WTC11 (cell line): ENCODE measurements around the gene TEAD1. TPM values are rescaled to one million over a fixed set of nuclear protein-coding genes. Genes with fewer than 3 reads are reported as not detected.

Experiments used
- ATAC-seq: fragments of 200-7000 bp; cut with Tn5 transposase; 2 replicates; pipeline ENCODE4 v1.10.0; 2021; ENCODE audit warnings: mild to moderate bottlenecking, moderate library complexity
- CTCF ChIA-PET: fragments of 300-600 bp; sonication (Branson Sonifier 250); formaldehyde crosslinking; loops from one replicate; lab custom pipeline; 2021; ENCODE audit warnings: antibody characterized with exemption; lab: Charles Lee
- POLR2A ChIA-PET: fragments of 350-600 bp; sonication (Branson Sonifier 250); formaldehyde crosslinking; loops from one replicate; lab custom pipeline; 2021; ENCODE audit warnings: antibody characterized with exemption; lab: Charles Lee
- DNase-seq: peaks from one replicate; pipeline ENCODE4 v3.0.0; 2021; ENCODE audit warnings: low spot score
- H3K27ac Mint-ChIP-seq: 2 replicates; pipeline ENCODE4 v1.8.0; 2021; ENCODE audit warnings: mixed read lengths
- H3K27me3 Mint-ChIP-seq: 2 replicates; pipeline ENCODE4 v1.8.0; 2021; ENCODE audit warnings: low read depth, mild to moderate bottlenecking, moderate library complexity, mixed read lengths
- H3K36me3 Mint-ChIP-seq: 2 replicates; pipeline ENCODE4 v1.8.0; 2021; ENCODE audit warnings: mixed read lengths
- H3K4me1 Mint-ChIP-seq: 2 replicates; pipeline ENCODE4 v1.8.0; 2022; ENCODE audit warnings: mixed read lengths
- H3K4me3 Mint-ChIP-seq: 2 replicates; pipeline ENCODE4 v1.8.0; 2021; ENCODE audit warnings: mild to moderate bottlenecking, moderate library complexity, mixed read lengths
- H3K9me3 Mint-ChIP-seq: 2 replicates; pipeline ENCODE4 v1.8.0; 2021; ENCODE audit warnings: mixed read lengths
- AR ChIP-seq: fragments of 250-450 bp; sonication (Bioruptor Pico); IDR thresholded peaks from 2 replicates; pipeline ENCODE4 v1.9.0; 2021; ENCODE audit warnings: mild to moderate bottlenecking
- ATF6 ChIP-seq: sonication (generic); formaldehyde crosslinking; IDR thresholded peaks from 2 replicates; pipeline ENCODE4 v1.8.1; 2023; ENCODE audit warnings: mild to moderate bottlenecking, missing genetic modification reagents
- CREB1 ChIP-seq: sonication (generic); formaldehyde crosslinking; IDR thresholded peaks from 2 replicates; pipeline ENCODE4 v1.8.0; 2023; ENCODE audit warnings: mild to moderate bottlenecking, missing genetic modification reagents
- CTCF ChIP-seq: fragments of 200-600 bp; IDR thresholded peaks from 2 replicates; pipeline ENCODE4 v1.8.0; 2022; ENCODE audit warnings: antibody characterized with exemption
- ETV6 ChIP-seq: sonication (generic); formaldehyde crosslinking; IDR thresholded peaks from 2 replicates; pipeline ENCODE4 v1.8.1; 2022; ENCODE audit warnings: mild to moderate bottlenecking, missing genetic modification reagents
- JUN ChIP-seq: sonication (generic); formaldehyde crosslinking; IDR thresholded peaks from 2 replicates; pipeline ENCODE4 v1.8.0; 2023; ENCODE audit warnings: mild to moderate bottlenecking, missing genetic modification reagents
- MXD4 ChIP-seq: fragments of 250-450 bp; sonication (Bioruptor Pico); IDR thresholded peaks from 2 replicates; pipeline ENCODE4 v1.8.0; 2021; ENCODE audit warnings: mild to moderate bottlenecking, moderate library complexity, borderline replicate concordance
- NR1H2 ChIP-seq: sonication (generic); formaldehyde crosslinking; IDR thresholded peaks from 2 replicates; pipeline ENCODE4 v1.9.0; 2021; ENCODE audit warnings: mild to moderate bottlenecking, moderate library complexity, missing genetic modification reagents
- TEAD4 ChIP-seq: sonication (generic); formaldehyde crosslinking; IDR thresholded peaks from 2 replicates; pipeline ENCODE4 v1.8.0; 2022; ENCODE audit warnings: mild to moderate bottlenecking, missing genetic modification reagents
- ZNF416 ChIP-seq: fragments of 250-450 bp; sonication (Bioruptor Pico); IDR thresholded peaks from 2 replicates; pipeline ENCODE4 v1.9.0; 2021; ENCODE audit warnings: mild to moderate bottlenecking, inconsistent platforms
- ZSCAN18 ChIP-seq: fragments of 250-450 bp; sonication (Bioruptor Pico); IDR thresholded peaks from 2 replicates; pipeline ENCODE4 v2.1.2; 2022; ENCODE audit warnings: mild to moderate bottlenecking, moderate library complexity
- total RNA-seq: library from RNA; stranded (reverse); gene quantifications from 3 replicates; pipeline ENCODE4 v1.2.3, GENCODE V29; 2021

Gene TEAD1
- total RNA-seq, 1 experiment from 2014 or later: 79.9 TPM

GRCh38 chr11:12990162-12990480, 315.9 kb downstream of the TEAD1 start (continued):
- no peak for TF ChIP-seq AR
- TF ChIP-seq MXD4 (CRISPR knock-in tag): no peak
- no peak for TF ChIP-seq TEAD4 (CRISPR knock-in tag)
- no peak for TF ChIP-seq NR1H2 (CRISPR knock-in tag)
- no peak for TF ChIP-seq ZNF416
- TF ChIP-seq CREB1: no peak
- no peak for TF ChIP-seq JUN (CRISPR knock-in tag)
- TF ChIP-seq ETV6 (CRISPR knock-in tag): no peak
- no peak for TF ChIP-seq ZSCAN18 (CRISPR knock-in tag)
- TF ChIP-seq, all 79 proteins: peak for 0

GRCh38 chr11:12991426-12991825, 317.2 kb downstream of the TEAD1 start:
- peaks cover 4% of the 10 kb centered on the region; the same call in 1 of the 2 replicates for H3K4me1 Mint-ChIP-seq
- no peak for ATAC-seq
- no peak for TF ChIP-seq CREB1

GRCh38 chr11:12993626-12994025, 319.4 kb downstream of the TEAD1 start:
- peaks cover 22% of the 10 kb centered on the region for H3K9me3 Mint-ChIP-seq
- H3K36me3 Mint-ChIP-seq: peaks cover 8% of the 10 kb centered on the region; the same call in 1 of the 2 replicates
- TF ChIP-seq CTCF: no peak
- no peak for TF ChIP-seq ATF6 (CRISPR knock-in tag)
- TF ChIP-seq ETV6 (CRISPR knock-in tag): no peak
- no peak for DNase-seq
- H3K27ac Mint-ChIP-seq: no peak overlapping the region
- no peak overlapping the region for H3K4me3 Mint-ChIP-seq
- ATAC-seq: no peak
- H3K27me3 Mint-ChIP-seq: no peaks in the 10 kb centered on the region
- ChIA-PET POLR2A (no interaction called here), CTCF (no interaction called here)
- H3K4me1 Mint-ChIP-seq: peaks cover 4% of the 10 kb centered on the region; the same call in 1 of the 2 replicates

More at GRCh38 chr11:12991426-12991825, 317.2 kb downstream of the TEAD1 start:
- Mint-ChIP-seq H3K9me3 (peaks cover 20% of the 10 kb centered on the region), H3K4me3 (no peak overlapping the region), H3K27ac (no peak overlapping the region), H3K27me3 (no peaks in the 10 kb centered on the region), H3K36me3 (peaks cover 8% of the 10 kb centered on the region; the same call in 1 of the 2 replicates)
- no peak for DNase-seq
- ChIA-PET CTCF (no interaction called here), POLR2A (no interaction called here)
